HEK293 (cell line): ENCODE data around the gene RETN.
A peak's percentile ranks its signal among the peaks of the same experiment; 100 is the strongest.

ENCODE experiments used
- CTCF ChIA-PET: fragments of 350-600 bp; formaldehyde crosslinking; extraction: SDS; loops from one replicate; lab custom pipeline; 2021; ENCODE audit warnings: antibody characterized with exemption; lab: Yijun Ruan, JAX
- POLR2A ChIA-PET: fragments of 300-600 bp; formaldehyde crosslinking; extraction: SDS; loops from one replicate; lab custom pipeline; 2020; ENCODE audit warnings: antibody characterized with exemption, inconsistent platforms; lab: Yijun Ruan, JAX
- H3K27ac ChIP-seq: fragments of 200-500 bp; sonication (Bioruptor generic); 2 replicates; pipeline ENCODE4 v1.5.1; 2014; ENCODE audit warnings: low read depth, low read length, control low read depth, inconsistent platforms; ENCODE audit errors: extremely low read depth
- H3K36me3 ChIP-seq, 2 experiments: fragments of 200-500 bp in 1 of 2; sonication (Bioruptor generic) in 1 of 2; 1 replicate in 1 of 2; 2 replicates in 1 of 2; pipeline ENCODE4 v1.5.1; 2014 to 2017; ENCODE audit warnings: inconsistent platforms in 2 of 2, low read length in 2 of 2; ENCODE audit not compliant: control insufficient read depth in 2 of 2, insufficient read depth in 1 of 2
- H3K4me1 ChIP-seq: fragments of 200-500 bp; sonication (Bioruptor generic); 2 replicates; pipeline ENCODE4 v1.5.1; 2014; ENCODE audit warnings: mild to moderate bottlenecking, low read length, inconsistent platforms; ENCODE audit not compliant: control insufficient read depth, insufficient read depth
- H3K4me3 ChIP-seq: 2 replicates; pipeline ENCODE4 v1.5.1; 2011; ENCODE audit warnings: low read depth, mild to moderate bottlenecking, control low read depth, low read length, moderate library complexity
- H3K9me3 ChIP-seq: fragments of 200-500 bp; sonication (Bioruptor generic); 2 replicates; pipeline ENCODE4 v1.5.1; 2014; ENCODE audit warnings: low read depth, low read length, inconsistent platforms; ENCODE audit not compliant: control insufficient read depth, insufficient read depth
- AEBP2 ChIP-seq: fragments of 450-650 bp; formaldehyde crosslinking; IDR thresholded peaks from 2 replicates; pipeline ENCODE4 v1.5.1; 2016; ENCODE audit warnings: missing biosample characterization, missing genetic modification characterization, borderline replicate concordance
- PRDM10 ChIP-seq: fragments of 450-650 bp; formaldehyde crosslinking; IDR thresholded peaks from 2 replicates; pipeline ENCODE4 v1.5.1; 2016; ENCODE audit warnings: missing biosample characterization, missing genetic modification characterization
- REPIN1 ChIP-seq: fragments of 450-650 bp; formaldehyde crosslinking; IDR thresholded peaks from 2 replicates; pipeline ENCODE4 v1.5.1; 2017; ENCODE audit warnings: missing biosample characterization, missing genetic modification characterization, low read depth
- TRIM28 ChIP-seq: IDR thresholded peaks from 2 replicates; pipeline ENCODE4 v1.6.1; 2011; ENCODE audit warnings: low read length, control low read depth, borderline replicate concordance
- YY2 ChIP-seq: fragments of 450-650 bp; formaldehyde crosslinking; IDR thresholded peaks from 2 replicates; pipeline ENCODE4 v1.5.1; 2016; ENCODE audit warnings: missing biosample characterization, missing genetic modification characterization
- ZBTB10 ChIP-seq: fragments of 450-650 bp; formaldehyde crosslinking; IDR thresholded peaks from 2 replicates; pipeline ENCODE4 v1.5.1; 2016; ENCODE audit warnings: missing biosample characterization, missing genetic modification characterization
- ZIC2 ChIP-seq: fragments of 450-650 bp; formaldehyde crosslinking; IDR thresholded peaks from 2 replicates; pipeline ENCODE4 v1.5.1; 2016; ENCODE audit warnings: missing biosample characterization, missing genetic modification characterization
- ZNF155 ChIP-seq: fragments of 450-650 bp; formaldehyde crosslinking; IDR thresholded peaks from 2 replicates; pipeline ENCODE4 v1.5.1; 2016; ENCODE audit warnings: missing biosample characterization, missing genetic modification characterization
- ZNF26 ChIP-seq: fragments of 450-650 bp; formaldehyde crosslinking; IDR thresholded peaks from 2 replicates; pipeline ENCODE4 v1.5.1; 2016; ENCODE audit warnings: missing biosample characterization, missing genetic modification characterization
- ZNF335 ChIP-seq: fragments of 450-650 bp; formaldehyde crosslinking; conservative IDR thresholded peaks from 2 replicates; pipeline ENCODE4 v1.5.1; 2016; ENCODE audit warnings: missing biosample characterization, missing genetic modification characterization
- ZNF488 ChIP-seq: fragments of 450-650 bp; formaldehyde crosslinking; IDR thresholded peaks from 2 replicates; pipeline ENCODE4 v1.5.1; 2016; ENCODE audit warnings: missing biosample characterization, missing genetic modification characterization
- ZNF514 ChIP-seq: fragments of 450-650 bp; formaldehyde crosslinking; IDR thresholded peaks from 2 replicates; pipeline ENCODE4 v1.5.1; 2016; ENCODE audit warnings: missing biosample characterization, missing genetic modification characterization
- ZNF560 ChIP-seq: fragments of 450-650 bp; formaldehyde crosslinking; IDR thresholded peaks from 2 replicates; pipeline ENCODE4 v1.5.1; 2017; ENCODE audit warnings: missing biosample characterization, missing genetic modification characterization, borderline replicate concordance
- ZNF623 ChIP-seq: fragments of 450-650 bp; formaldehyde crosslinking; IDR thresholded peaks from 2 replicates; pipeline ENCODE4 v1.5.1; 2016; ENCODE audit warnings: missing biosample characterization, missing genetic modification characterization
- ZNF639 ChIP-seq: fragments of 450-650 bp; formaldehyde crosslinking; IDR thresholded peaks from 2 replicates; pipeline ENCODE4 v1.5.1; 2016; ENCODE audit warnings: missing biosample characterization, missing genetic modification characterization
- ZNF76 ChIP-seq: fragments of 450-650 bp; formaldehyde crosslinking; IDR thresholded peaks from 2 replicates; pipeline ENCODE4; 2016; ENCODE audit warnings: low read depth, missing biosample characterization, missing genetic modification characterization, borderline replicate concordance
- ZSCAN30 ChIP-seq: fragments of 450-650 bp; IDR thresholded peaks from 2 replicates; pipeline ENCODE4 v1.5.1; 2018; ENCODE audit warnings: missing biosample characterization, mild to moderate bottlenecking, missing genetic modification characterization, moderate library complexity

RETN gene

GRCh38 chr19:7627166-7627565, 41.7 kb upstream of the RETN start (continued):
- no peak for TF ChIP-seq PRDM10 (tag by site-specific recombination)
- no peak for TF ChIP-seq YY2 (tag by site-specific recombination)
- no peak for TF ChIP-seq ZNF76 (tag by site-specific recombination)
- TF ChIP-seq ZNF335 (tag by site-specific recombination): no peak
- TF ChIP-seq ZNF155 (tag by site-specific recombination): no peak
- no peak for TF ChIP-seq TRIM28
- no peak for TF ChIP-seq ZNF514 (tag by site-specific recombination)
- no peak for TF ChIP-seq ZNF560 (tag by site-specific recombination)

GRCh38 chr19:7628589-7629311, 40.1 kb upstream of the RETN start:
- peak overlapping the region; percentile 91 for H3K4me3 ChIP-seq
- H3K36me3 ChIP-seq: peaks cover 0 to 47% of the 10 kb centered on the region in 2 experiments; a peak in 2 of 3 replicates
- no peak overlapping the region for H3K27ac ChIP-seq
- ChIA-PET POLR2A (interaction anchor here (0.6 to 1.9 kb wide), 7 partner anchors 9 to 551 kb away, joined by 3 to 14 read pairs (median 7); partner anchors contain the start of gene CAMSAP3), CTCF (interaction anchor here (0.6 kb wide), 1 partner anchor 224 kb away, joined by 3 read pairs; no protein-coding TSS in a partner anchor)
- peaks cover 4% of the 10 kb centered on the region; the same call in 1 of the 2 replicates for H3K4me1 ChIP-seq
- H3K9me3 ChIP-seq: no peaks in the 10 kb centered on the region
- no peak for TF ChIP-seq ZBTB10
- TF ChIP-seq ZNF623: 0 out of 2 replicates have a peak, but pooled peaks have one; percentile 11
- TF ChIP-seq ZIC2 (tag by site-specific recombination): no peak

GRCh38 chr19:7629347-7630054, 39.3 kb upstream of the RETN start, which contains the start of the genes PET100 and XAB2:
Gene PET100, plus strand, starts transcription at chr19:7629793. Its CDS starts 41 bp downstream, at chr19:7629834.
Gene XAB2, minus strand, starts transcription at chr19:7629545. Its CDS starts 18 bp downstream, at chr19:7629527.
- H3K36me3 ChIP-seq: peaks cover 0 to 41% of the 10 kb centered on the region in 2 experiments; a peak in 2 of 3 replicates
- H3K9me3 ChIP-seq: no peaks in the 10 kb centered on the region
- H3K4me1 ChIP-seq: peaks cover 4% of the 10 kb centered on the region; the same call in 1 of the 2 replicates
- CTCF ChIA-PET: interaction anchor here (0.6 to 1.6 kb wide), 4 partner anchors 51 to 175 kb away, joined by 3 to 7 read pairs (median 4); partner anchors contain the start of gene TRAPPC5
- POLR2A ChIA-PET: interaction anchor here (0.6 to 1.9 kb wide), 15 partner anchors 8 to 550 kb away, joined by 3 to 14 read pairs (median 4); partner anchors contain the start of genes CAMSAP3, LRRC8E and TIMM44
- no peak within 1 kb of the TSS; the same call in 1 of the 2 replicates for H3K27ac ChIP-seq
- H3K4me3 ChIP-seq: peak within 1 kb of the TSS; percentile 91
- no peak for TF ChIP-seq AEBP2
- no peak for TF ChIP-seq REPIN1
- no peak for TF ChIP-seq ZNF26 (tag by site-specific recombination)
- 0 out of 2 replicates have a peak, but pooled peaks have one; percentile 50 for TF ChIP-seq ZNF639 (tag by site-specific recombination)
- peak; percentile 20; the same call in 1 of the 2 replicates for TF ChIP-seq ZSCAN30 (tag by site-specific recombination)
- no peak for TF ChIP-seq ZNF488
